GM18951 (cell line): ENCODE results near the gene RICTOR.
"Not testable (repeated sequence)": the region's sequence is repeated elsewhere in the genome, so short reads cannot be mapped to it uniquely, and the experiment has no call there.

Experiments used
- POLR2A ChIP-seq: IDR thresholded peaks from 4 replicates; pipeline ENCODE4 v1.6.1; 2011; ENCODE audit warnings: mild to moderate bottlenecking; ENCODE audit not compliant: insufficient read length, insufficient read depth; ENCODE audit errors: extremely low read depth
- in situ Hi-C: fragments of 300-500 bp; cut with MboI; formaldehyde crosslinking; loops from one replicate; pipeline ENCODE4 v1.12.0; 2022; ENCODE audit warnings: low sequenced_read_pairs, mixed read lengths, inconsistent platforms; ENCODE audit not compliant: unreplicated experiment

RICTOR gene

DNA sequence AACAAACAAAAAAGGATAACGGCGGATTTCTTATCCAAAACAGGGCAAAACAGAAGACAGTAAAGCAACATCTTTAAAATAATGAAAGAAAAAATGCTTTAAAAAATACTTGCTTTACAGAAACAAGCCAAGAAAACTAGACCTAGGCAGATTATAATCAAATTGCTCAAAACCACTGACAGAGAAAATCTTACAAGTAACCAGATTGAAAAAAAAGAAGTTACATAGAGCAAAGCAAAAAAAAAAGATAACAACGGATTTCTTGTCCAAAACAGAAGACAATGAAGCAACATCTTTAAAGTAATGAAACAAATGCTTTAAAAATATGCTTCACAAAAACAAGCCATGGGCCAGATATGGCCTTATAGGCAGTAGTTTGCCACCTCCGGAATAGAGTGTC is 51.1 kb downstream of the RICTOR start:
- TF ChIP-seq POLR2A: no peak
- in situ Hi-C loops: no loop called here

GRCh38 chr5:39022151-39022550 is 52.0 kb downstream of the RICTOR start:
- in situ Hi-C loops: no loop called here
- no peak for TF ChIP-seq POLR2A

GRCh38 chr5:39021413-39021812 is 52.8 kb downstream of the RICTOR start:
- in situ Hi-C loops: no loop called here
- TF ChIP-seq POLR2A: no peak

GRCh38 chr5:39020458-39020857 is 53.7 kb downstream of the RICTOR start:
- in situ Hi-C loops: no loop called here
- no peak for TF ChIP-seq POLR2A

DNA sequence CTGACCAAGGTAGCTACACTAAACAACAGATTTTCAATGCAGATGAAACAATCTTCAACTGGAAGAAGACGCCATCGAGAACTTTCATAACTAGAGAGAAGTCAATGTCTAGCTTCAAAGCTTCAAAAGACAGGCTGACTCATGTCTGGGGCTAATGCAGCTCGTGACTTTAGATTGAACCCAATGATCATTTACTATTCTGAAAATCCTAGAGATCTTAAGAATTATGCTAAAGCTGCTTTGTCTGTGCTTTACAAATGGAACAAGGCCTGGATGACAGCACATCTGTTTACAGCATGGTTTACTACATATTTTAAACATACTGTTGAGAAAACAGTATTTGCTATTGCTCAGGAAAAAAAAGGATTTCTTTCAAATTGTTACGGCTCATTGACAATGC is 54.9 kb downstream of the RICTOR start:
- in situ Hi-C loops: no loop called here
- no peak for TF ChIP-seq POLR2A

- in situ Hi-C loops: no loop called here
- no peak for TF ChIP-seq POLR2A
These were observed 56.7 kb downstream of the RICTOR start for GRCh38 chr5:39017504-39017903.

GRCh38 chr5:39016587-39017275 is 57.5 kb downstream of the RICTOR start:
- no peak for TF ChIP-seq POLR2A
- in situ Hi-C loops: no loop called here

DNA sequence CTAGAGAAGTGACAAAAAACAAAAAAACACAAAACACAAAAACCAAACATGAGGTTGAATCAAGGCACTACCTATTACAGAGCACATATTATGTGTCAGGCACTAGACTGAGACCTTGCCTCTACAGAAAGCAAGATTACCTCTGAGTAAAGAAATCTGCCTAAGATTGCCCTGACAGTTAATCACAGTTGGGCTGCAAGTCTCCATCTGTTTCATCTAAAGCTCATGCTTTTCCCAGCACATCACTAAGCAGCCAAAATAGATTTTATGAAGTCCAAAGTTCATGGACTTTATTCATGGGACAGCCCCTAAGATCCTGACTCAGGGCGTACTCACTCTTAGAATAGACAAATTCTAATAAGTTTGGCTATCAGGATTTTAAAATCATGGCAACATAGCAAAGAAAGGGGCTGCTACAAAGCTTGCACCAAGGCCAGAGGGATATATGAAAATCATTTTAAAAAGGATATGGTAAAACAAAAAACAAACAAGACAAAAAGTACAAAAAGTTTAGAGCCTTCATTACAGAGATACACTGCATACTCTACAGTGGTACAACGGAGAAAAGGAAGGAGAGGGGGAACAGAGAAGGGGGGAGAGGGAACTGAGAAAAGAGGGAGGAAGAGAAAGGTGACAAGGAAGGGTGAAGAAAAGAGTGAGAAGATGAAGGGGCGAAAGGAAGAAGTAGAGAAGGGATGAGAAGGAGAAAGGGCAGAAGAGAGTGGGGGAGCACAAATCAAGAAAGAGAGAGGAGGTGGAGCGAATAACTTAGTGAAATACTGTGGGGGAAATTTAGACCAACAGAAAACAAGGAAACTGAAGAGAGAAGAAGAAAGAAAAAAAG is 58.2 kb downstream of the RICTOR start:
- TF ChIP-seq POLR2A: no peak
- in situ Hi-C loops: no loop called here

DNA sequence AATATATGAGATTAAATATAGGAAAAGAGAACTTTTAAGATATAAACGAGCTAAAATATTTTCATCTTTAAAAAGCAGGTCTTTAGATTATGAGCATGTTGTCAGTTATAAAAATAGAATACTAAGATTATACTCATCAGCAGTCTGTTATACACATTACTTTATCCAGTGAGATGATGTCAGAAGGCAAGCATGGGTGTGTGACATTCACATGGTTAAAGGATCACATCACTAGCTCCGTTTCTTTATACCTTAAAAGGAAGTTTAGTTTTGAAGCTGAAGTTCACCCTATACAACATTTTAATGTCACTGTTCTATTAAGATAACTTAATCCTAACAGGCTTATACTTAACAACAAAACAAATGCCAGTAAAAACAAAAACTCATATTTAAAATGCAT is 59.6 kb downstream of the RICTOR start:
- in situ Hi-C loops: no loop called here
- TF ChIP-seq POLR2A: no peak

- no peak for TF ChIP-seq POLR2A
- in situ Hi-C loops: no loop called here
These were observed 60.3 kb downstream of the RICTOR start for GRCh38 chr5:39013938-39014337.

- in situ Hi-C loops: not testable (repeated sequence)
These were observed 63.2 kb downstream of the RICTOR start for GRCh38 chr5:39010958-39011357.

DNA sequence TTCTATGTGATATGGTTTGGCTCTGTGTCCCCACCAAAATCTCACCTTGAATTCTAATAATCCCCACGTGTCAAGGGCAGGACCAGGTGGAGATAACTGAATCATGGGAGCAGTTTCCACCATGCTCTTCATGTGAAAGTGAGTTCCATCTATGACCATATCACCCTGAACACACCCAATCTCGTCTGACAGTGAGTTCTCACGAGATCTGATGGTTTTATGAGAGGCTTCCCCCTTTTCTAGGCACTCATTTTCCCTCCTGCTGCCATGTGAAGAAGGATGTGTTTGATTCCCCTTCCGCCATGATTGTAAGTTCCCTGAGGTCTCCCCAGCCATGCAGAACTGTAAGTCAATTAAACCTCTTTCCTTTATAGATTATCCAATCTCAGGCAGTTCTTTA is 64.2 kb downstream of the RICTOR start:
- in situ Hi-C loops: no loop called here
- no peak for TF ChIP-seq POLR2A

DNA sequence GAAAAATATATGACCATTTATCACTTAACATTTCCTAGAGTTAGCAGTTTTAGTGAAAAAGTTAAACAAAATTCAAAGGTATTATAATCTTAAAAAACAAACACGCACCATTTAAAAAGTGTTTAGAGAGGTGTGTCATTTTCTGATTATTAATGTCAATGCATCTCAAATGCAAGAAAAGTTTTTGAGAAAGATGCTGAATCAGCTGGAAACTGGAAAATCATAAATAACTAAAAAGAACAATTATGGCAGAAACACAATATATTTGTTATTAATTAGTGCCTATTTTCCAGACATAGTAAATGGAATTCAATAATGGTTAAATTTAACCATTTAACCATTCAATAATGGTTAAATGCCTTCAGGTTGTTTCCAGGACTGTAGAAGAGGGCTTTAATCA is 64.9 kb downstream of the RICTOR start:
- in situ Hi-C loops: no loop called here
- no peak for TF ChIP-seq POLR2A

GRCh38 chr5:39006650-39007049 is 67.5 kb downstream of the RICTOR start:
- TF ChIP-seq POLR2A: no peak
- in situ Hi-C loops: no loop called here
